GM23338 (cell line): ENCODE data around the gene PDZD7.

Source experiments
- CREB1 ChIP-seq: fragments of 250-450 bp; sonication (Bioruptor Pico); IDR thresholded peaks from 2 replicates; pipeline ENCODE4 v1.5.0; 2020; ENCODE audit warnings: low read depth, mild to moderate bottlenecking, moderate library complexity
- CTCF ChIP-seq, 2 experiments: fragments of 200-600 bp in 1 of 2; sonication (generic) in 1 of 2; conservative IDR thresholded peaks; 2 replicates each; pipeline versions ENCODE4 v1.5.1 to v1.6.1; 2016 to 2017; ENCODE audit warnings: antibody characterized with exemption in 2 of 2, low read depth in 2 of 2, mild to moderate bottlenecking in 2 of 2, moderate library complexity in 1 of 2
- ETS1 ChIP-seq: IDR thresholded peaks from 2 replicates; pipeline ENCODE4 v1.6.1; 2016; ENCODE audit warnings: antibody characterized with exemption
- EZH2 ChIP-seq: fragments of 200-600 bp; sonication (generic); IDR thresholded peaks from one replicate; pipeline ENCODE4 v1.8.0; 2017; ENCODE audit warnings: antibody characterized with exemption, mild to moderate bottlenecking, low read depth; ENCODE audit not compliant: unreplicated experiment
- EZH2phosphoT487 ChIP-seq: fragments of 200-600 bp; sonication (generic); IDR thresholded peaks from one replicate; pipeline ENCODE4 v1.8.1; 2018; ENCODE audit warnings: antibody characterized with exemption; ENCODE audit not compliant: unreplicated experiment
- JUNB ChIP-seq: IDR thresholded peaks from one replicate; pipeline ENCODE4 v1.6.1; 2016; ENCODE audit warnings: antibody characterized with exemption; ENCODE audit not compliant: unreplicated experiment
- NANOG ChIP-seq: IDR thresholded peaks from 2 replicates; pipeline ENCODE4 v1.6.1; 2016; ENCODE audit warnings: antibody characterized with exemption, borderline replicate concordance
- POLR2AphosphoS5 ChIP-seq: IDR thresholded peaks from 2 replicates; pipeline ENCODE4 v1.6.1; 2016; ENCODE audit warnings: antibody characterized with exemption, low read depth
- REST ChIP-seq: IDR thresholded peaks from one replicate; pipeline ENCODE4 v1.6.1; 2018; ENCODE audit warnings: antibody characterized with exemption; ENCODE audit not compliant: unreplicated experiment
- ZNF114 ChIP-seq: fragments of 250-450 bp; sonication (Bioruptor Pico); IDR thresholded peaks from 2 replicates; pipeline ENCODE4 v1.5.0; 2020; ENCODE audit warnings: mild to moderate bottlenecking, moderate library complexity
- ZNF331 ChIP-seq: fragments of 250-450 bp; sonication (Bioruptor Pico); IDR thresholded peaks from 2 replicates; pipeline ENCODE4 v1.5.0; 2020; ENCODE audit warnings: low read depth, mild to moderate bottlenecking, moderate library complexity

GRCh38 chr10:100960251-100960650 is 70.7 kb downstream of the PDZD7 start:
- TF ChIP-seq CTCF (conservative IDR thresholded peaks at IDR 0.05; ENCODE audit: low read depth in 2 of 2): no peak
- no peak for TF ChIP-seq REST
- TF ChIP-seq EZH2: no peak
- TF ChIP-seq POLR2AphosphoS5: no peak
- TF ChIP-seq EZH2phosphoT487: no peak
- no peak for TF ChIP-seq ZNF114
- TF ChIP-seq ZNF331: no peak
- no peak for TF ChIP-seq CREB1 (CRISPR knock-in tag)
- no peak for TF ChIP-seq ETS1
- TF ChIP-seq JUNB: no peak
- no peak for TF ChIP-seq NANOG
